CD4-positive, CD25-positive, alpha-beta regulatory T cell (primary cell): Measurements from ENCODE around the gene MRTFA. TPM values are rescaled to one million over a fixed set of nuclear protein-coding genes. Genes with fewer than 3 reads are reported as not detected.
"Not testable (repeated sequence)": the region's sequence is repeated elsewhere in the genome, so short reads cannot be mapped to it uniquely, and the experiment has no call there.

Source experiments
- ATAC-seq, 2 donors: fragments of 150-1000 bp; cut with Tn5 transposase; one replicate each; pipeline ENCODE4 v1.10.0; 2021; ENCODE audit warnings: low read depth in 2 of 2, moderate number of reproducible peaks in 2 of 2, moderate library complexity in 1 of 2
- DNase-seq, 3 donors: peaks; one replicate each; pipeline versions ENCODE4 v3.0.0 to v3.0.0-alpha.2; 2012 to 2022; ENCODE audit warnings: mixed read lengths in 1 of 3
- H3K27ac ChIP-seq: one replicate; pipeline ENCODE4 v1.7.0; 2013; ENCODE audit warnings: mild to moderate bottlenecking, low read length; ENCODE audit not compliant: insufficient read depth, poor library complexity, severe bottlenecking
- H3K27me3 ChIP-seq: one replicate; pipeline ENCODE4 v1.7.0; 2013; ENCODE audit warnings: low read length; ENCODE audit not compliant: control insufficient read depth, insufficient read depth
- H3K36me3 ChIP-seq: one replicate; pipeline ENCODE4 v1.7.0; 2013; ENCODE audit warnings: mild to moderate bottlenecking, low read length, moderate library complexity; ENCODE audit not compliant: control insufficient read depth, insufficient read depth
- H3K4me1 ChIP-seq: 2 replicates; pipeline ENCODE4 v1.7.0; 2013; ENCODE audit warnings: mild to moderate bottlenecking, low read length; ENCODE audit not compliant: insufficient read depth, control insufficient read depth, poor library complexity, severe bottlenecking
- H3K4me3 ChIP-seq: one replicate; pipeline ENCODE4 v1.7.0; 2013; ENCODE audit warnings: low read depth, mild to moderate bottlenecking, low read length, moderate library complexity
- H3K9me3 ChIP-seq, 2 experiments: 1 replicate in 1 of 2; 2 replicates in 1 of 2; pipeline ENCODE4 v1.7.0; 2013; ENCODE audit warnings: low read length in 2 of 2, mild to moderate bottlenecking in 1 of 2, moderate library complexity in 1 of 2; ENCODE audit not compliant: control insufficient read depth in 2 of 2
- H3K27ac Mint-ChIP-seq, 3 donors: one replicate each; pipeline ENCODE4 v1.8.0; 2020 to 2022; ENCODE audit warnings: mild to moderate bottlenecking in 3 of 3, mixed read lengths in 3 of 3, moderate library complexity in 2 of 3
- H3K27me3 Mint-ChIP-seq: one replicate; pipeline ENCODE4 v1.8.0; 2022; ENCODE audit warnings: mild to moderate bottlenecking, mixed read lengths
- H3K36me3 Mint-ChIP-seq: one replicate; pipeline ENCODE4 v1.8.0; 2020; ENCODE audit warnings: mixed read lengths
- H3K4me1 Mint-ChIP-seq, 4 donors: one replicate each; pipeline ENCODE4 v1.8.0; 2020 to 2022; ENCODE audit warnings: mixed read lengths in 4 of 4, mild to moderate bottlenecking in 1 of 4
- H3K4me3 Mint-ChIP-seq, 4 donors: one replicate each; pipeline ENCODE4 v1.8.0; 2020 to 2022; ENCODE audit warnings: mild to moderate bottlenecking in 4 of 4, mixed read lengths in 4 of 4, moderate library complexity in 3 of 4
- H3K9me3 Mint-ChIP-seq, 7 donors: one replicate each; pipeline ENCODE4 v1.8.0; 2020 to 2022; ENCODE audit warnings: mixed read lengths in 7 of 7, mild to moderate bottlenecking in 3 of 7, moderate library complexity in 2 of 7
- polyA plus RNA-seq, 4 donors: library from polyadenylated mRNA; unstranded; fragments of 300-500 nt; fragmentation: Illumina TruSeq; gene quantifications; one replicate each; pipeline ENCODE4 v1.2.3, GENCODE V29; 2021
- total RNA-seq: library from RNA; stranded (reverse); gene quantifications from one replicate; pipeline ENCODE4 v1.2.3, GENCODE V29; 2022

The MRTFA gene
- total and polyA plus RNA-seq, 5 donors from 2014 or later = 11.3 to 94.5 (median 16.4) TPM

DNA sequence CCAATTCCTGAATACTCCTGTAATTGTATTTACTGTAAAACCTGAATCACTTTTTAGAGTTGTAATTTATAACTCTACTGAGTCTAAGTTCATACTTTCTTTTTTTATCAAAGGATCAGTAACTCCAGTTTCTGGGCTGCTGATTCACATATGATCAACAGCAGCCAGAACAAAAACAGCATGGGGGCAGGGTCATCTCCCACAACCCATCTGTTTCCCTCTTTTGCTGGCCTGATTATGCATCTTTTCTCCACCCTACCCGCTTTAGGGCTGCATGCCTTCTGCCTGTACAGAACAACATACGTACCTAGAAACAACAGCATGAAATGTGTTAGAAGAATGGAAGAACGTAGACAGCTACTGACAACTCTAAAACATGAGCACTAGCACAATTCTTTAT, 76.0 kb downstream of the MRTFA start:
- Histone ChIP-seq H3K36me3 (no peaks in the 10 kb centered on the region), H3K4me3 (no peak overlapping the region), H3K4me1 (no peaks in the 10 kb centered on the region), H3K9me3 (no peaks in the 10 kb centered on the region), H3K27ac (no peak overlapping the region), H3K27me3 (no peaks in the 10 kb centered on the region)
- ATAC-seq (no peak), DNase-seq (no peak)
- H3K9me3 Mint-ChIP-seq = no peaks in the 10 kb centered on the region
- no peaks in the 10 kb centered on the region for H3K27me3 Mint-ChIP-seq
- H3K27ac Mint-ChIP-seq = no peak overlapping the region
- H3K4me1 Mint-ChIP-seq = peaks cover 19 to 25% (median 21%) of the 10 kb centered on the region in 4 donors
- H3K4me3 Mint-ChIP-seq = no peak overlapping the region
- H3K36me3 Mint-ChIP-seq = peaks cover 3% of the 10 kb centered on the region

DNA sequence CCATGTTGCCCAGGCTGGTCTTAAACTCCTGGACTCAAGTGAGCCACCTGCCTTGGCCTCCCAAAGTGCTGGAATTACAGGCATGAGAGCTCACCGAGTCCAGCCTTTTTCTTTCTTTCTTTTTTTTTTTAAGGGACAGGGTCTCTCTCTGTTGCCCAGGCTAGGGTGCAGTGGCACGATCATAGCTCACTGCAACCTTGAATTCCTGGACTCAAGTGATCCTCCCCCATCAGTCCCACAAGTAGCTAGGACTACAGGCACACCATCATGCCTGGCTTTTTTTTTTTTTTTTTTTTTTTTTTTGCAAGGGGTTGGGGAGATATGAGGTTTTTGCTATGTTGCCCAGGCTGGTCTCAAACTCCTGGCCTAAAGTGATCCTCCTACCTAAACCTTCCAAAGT, 78.5 kb downstream of the MRTFA start:
- Mint-ChIP-seq H3K36me3 (peaks cover 13% of the 10 kb centered on the region), H3K27ac (no peak overlapping the region), H3K4me1 (peaks cover 9 to 29% (median 25%) of the 10 kb centered on the region in 4 donors), H3K4me3 (no peak overlapping the region), H3K27me3 (no peaks in the 10 kb centered on the region), H3K9me3 (peaks cover 0 to 4% (median under 1%) of the 10 kb centered on the region in 7 donors)
- no peak for DNase-seq
- Histone ChIP-seq H3K9me3 (no peaks in the 10 kb centered on the region), H3K4me1 (no peaks in the 10 kb centered on the region), H3K36me3 (no peaks in the 10 kb centered on the region), H3K4me3 (no peak overlapping the region), H3K27ac (no peak overlapping the region), H3K27me3 (no peaks in the 10 kb centered on the region)
- ATAC-seq = no peak

DNA sequence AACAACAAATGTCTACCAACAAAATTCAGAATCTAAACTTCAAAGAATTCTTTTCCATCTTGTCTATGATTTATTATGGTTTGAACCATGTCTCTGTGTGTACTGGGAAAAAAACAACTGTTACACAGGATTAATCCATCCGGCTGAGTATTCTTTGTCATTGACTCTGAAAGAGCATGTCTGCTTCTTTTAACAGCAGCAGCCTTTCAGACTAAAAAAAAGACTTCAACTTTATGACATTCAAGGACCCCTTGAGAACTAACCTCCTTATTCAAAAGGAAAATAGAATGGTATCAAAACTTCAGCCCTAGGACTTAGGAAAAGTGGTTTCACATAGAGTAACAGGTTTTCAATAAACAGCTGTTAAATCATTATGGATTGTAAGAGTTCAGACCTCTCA, 79.9 kb downstream of the MRTFA start:
- Histone ChIP-seq H3K27me3 (no peaks in the 10 kb centered on the region), H3K4me1 (no peaks in the 10 kb centered on the region), H3K27ac (no peak overlapping the region), H3K36me3 (peaks cover 12% of the 10 kb centered on the region), H3K4me3 (no peak overlapping the region), H3K9me3 (peaks cover 0 to 8% of the 10 kb centered on the region in 2 experiments)
- Mint-ChIP-seq H3K27ac (peak overlapping the region in 1 of 3 donors; percentile 8), H3K4me1 (peaks cover 16 to 33% (median 26%) of the 10 kb centered on the region in 4 donors), H3K4me3 (no peak overlapping the region), H3K27me3 (no peaks in the 10 kb centered on the region), H3K36me3 (peaks cover 25% of the 10 kb centered on the region), H3K9me3 (peaks cover 0 to 14% (median 3%) of the 10 kb centered on the region in 7 donors)
- ATAC-seq (no peak), DNase-seq (no peak)

DNA sequence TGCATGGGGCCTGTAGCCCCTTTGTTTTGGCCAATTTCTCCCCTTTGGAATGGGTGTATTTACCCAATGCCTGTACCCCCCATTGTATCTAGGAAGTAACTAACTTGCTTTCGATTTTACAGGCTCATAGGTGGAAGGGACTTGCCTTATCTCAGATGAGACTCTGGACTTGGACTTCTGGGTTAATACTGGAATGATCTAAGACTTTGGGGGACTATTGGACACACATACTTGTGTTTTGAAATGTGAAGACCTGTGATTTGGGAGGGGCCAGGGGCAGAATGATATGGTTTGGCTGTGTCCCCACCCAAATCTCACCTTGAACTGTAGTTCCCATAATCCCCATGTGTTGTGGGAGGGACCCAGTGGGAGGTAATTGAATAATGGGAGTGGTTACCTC, 82.5 kb downstream of the MRTFA start:
- H3K27me3 ChIP-seq, ATAC-seq, H3K4me3 ChIP-seq, H3K4me3 Mint-ChIP-seq, H3K27ac ChIP-seq, H3K27ac Mint-ChIP-seq, DNase-seq, H3K27me3 Mint-ChIP-seq, H3K9me3 ChIP-seq, H3K4me1 ChIP-seq: not testable (repeated sequence)
- peaks cover 34% of the 10 kb centered on the region for H3K36me3 Mint-ChIP-seq
- H3K4me1 Mint-ChIP-seq = peaks cover 15 to 28% (median 18%) of the 10 kb centered on the region in 4 donors
- peaks cover 0 to 14% (median 3%) of the 10 kb centered on the region in 7 donors for H3K9me3 Mint-ChIP-seq
- H3K36me3 ChIP-seq = peaks cover 20% of the 10 kb centered on the region

DNA sequence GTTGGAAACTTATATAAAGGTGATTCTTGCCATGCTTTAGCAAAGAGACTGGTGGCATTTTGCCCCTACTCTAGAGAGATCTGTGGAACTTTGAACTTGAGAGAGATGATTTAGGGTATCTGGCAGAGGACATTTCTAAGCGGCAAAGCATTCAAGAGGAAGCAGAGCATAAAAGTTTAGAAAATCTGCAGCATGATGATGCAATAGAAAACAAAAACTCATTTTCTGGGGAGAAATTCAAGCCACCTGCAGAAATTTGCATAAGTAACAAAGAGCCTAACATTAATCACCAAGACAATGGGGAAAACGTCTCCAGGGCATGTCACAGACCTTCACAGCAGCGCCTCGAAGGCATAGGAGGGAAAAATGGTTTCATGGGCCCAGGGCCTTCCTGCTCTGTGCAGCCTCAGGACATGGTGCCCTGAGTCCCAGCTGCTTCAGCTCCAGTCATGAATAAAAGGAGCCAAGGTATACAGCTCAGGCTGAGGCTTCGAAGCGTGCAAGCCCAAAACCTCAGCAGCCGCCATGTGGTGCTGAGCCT, 83.4 kb downstream of the MRTFA start:
- Mint-ChIP-seq H3K9me3 (peaks cover 0 to 14% (median 3%) of the 10 kb centered on the region in 7 donors), H3K27ac (no peak overlapping the region), H3K4me1 (peaks cover 15 to 28% (median 18%) of the 10 kb centered on the region in 4 donors), H3K36me3 (peaks cover 36% of the 10 kb centered on the region), H3K4me3 (no peak overlapping the region), H3K27me3 (no peaks in the 10 kb centered on the region)
- ATAC-seq (no peak), DNase-seq (no peak)
- no peaks in the 10 kb centered on the region for H3K4me1 ChIP-seq
- no peak overlapping the region for H3K4me3 ChIP-seq
- H3K27me3 ChIP-seq = no peaks in the 10 kb centered on the region
- peaks cover 22% of the 10 kb centered on the region for H3K36me3 ChIP-seq
- no peak overlapping the region for H3K27ac ChIP-seq
- H3K9me3 ChIP-seq = peaks cover 0 to 8% of the 10 kb centered on the region in 2 experiments

DNA sequence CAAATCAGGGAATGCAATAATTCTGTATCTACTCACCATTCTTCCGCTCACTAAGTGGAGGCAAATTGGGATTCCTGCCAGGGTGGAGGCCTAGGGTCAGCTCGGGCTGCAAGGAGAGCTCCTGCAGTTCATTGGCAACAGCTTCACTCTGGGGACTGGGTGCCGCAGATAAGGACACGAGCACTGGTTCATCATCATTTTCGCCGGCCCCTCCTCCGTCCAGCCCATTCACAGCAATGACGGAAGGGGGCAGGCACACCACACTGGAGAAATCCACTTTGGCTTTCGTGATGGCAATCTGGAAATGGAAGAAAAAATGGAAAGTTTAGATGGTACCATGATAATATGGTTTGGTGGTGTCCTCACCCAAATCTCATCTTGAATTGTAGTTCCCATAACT, 84.4 kb downstream of the MRTFA start:
- no peak overlapping the region for H3K4me3 ChIP-seq
- no peaks in the 10 kb centered on the region for H3K4me1 ChIP-seq
- H3K27me3 ChIP-seq = no peaks in the 10 kb centered on the region
- Mint-ChIP-seq H3K4me1 (peaks cover 13 to 27% (median 17%) of the 10 kb centered on the region in 4 donors), H3K9me3 (peaks cover 0 to 14% (median 3%) of the 10 kb centered on the region in 7 donors), H3K27ac (peak overlapping the region in 2 of 3 donors; percentile 18 to 76), H3K27me3 (no peaks in the 10 kb centered on the region), H3K4me3 (no peak overlapping the region), H3K36me3 (peaks cover 43% of the 10 kb centered on the region)
- ATAC-seq (no peak), DNase-seq (no peak)
- no peak overlapping the region for H3K27ac ChIP-seq
- H3K9me3 ChIP-seq = peaks cover 0 to 8% of the 10 kb centered on the region in 2 experiments
- peaks cover 22% of the 10 kb centered on the region for H3K36me3 ChIP-seq

DNA sequence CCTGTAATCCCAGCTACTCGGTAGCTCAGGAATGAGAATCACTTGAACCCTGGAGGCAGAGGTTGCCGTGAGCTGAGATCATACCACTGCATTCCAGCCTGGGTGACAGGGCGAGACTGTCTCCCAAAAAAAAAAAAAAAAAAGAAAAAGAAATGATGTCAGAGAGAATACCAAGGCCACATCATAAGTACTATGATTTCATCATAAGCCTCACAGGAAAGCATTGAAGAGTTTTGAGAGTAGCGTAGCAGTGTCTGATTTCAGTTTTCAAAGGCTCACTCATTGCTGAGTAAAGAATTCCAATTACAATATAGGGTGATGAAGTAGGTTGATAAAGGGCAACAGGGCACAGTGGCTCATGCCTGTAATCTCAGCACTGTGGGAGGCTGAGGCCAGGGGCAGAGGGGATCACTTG, 88.8 kb downstream of the MRTFA start:
- DNase-seq (no peak), ATAC-seq (no peak)
- Histone ChIP-seq H3K9me3 (peaks cover 0 to 6% of the 10 kb centered on the region in 2 experiments), H3K27me3 (no peaks in the 10 kb centered on the region), H3K27ac (no peak overlapping the region), H3K4me1 (no peaks in the 10 kb centered on the region), H3K4me3 (no peak overlapping the region), H3K36me3 (peaks cover 27% of the 10 kb centered on the region)
- no peaks in the 10 kb centered on the region for H3K27me3 Mint-ChIP-seq
- H3K9me3 Mint-ChIP-seq = peaks cover 0 to 7% (median 0%) of the 10 kb centered on the region in 7 donors
- peaks cover 40% of the 10 kb centered on the region for H3K36me3 Mint-ChIP-seq
- no peak overlapping the region for H3K4me3 Mint-ChIP-seq
- H3K4me1 Mint-ChIP-seq = peaks cover 9 to 21% (median 16%) of the 10 kb centered on the region in 4 donors
- H3K27ac Mint-ChIP-seq = no peak overlapping the region

DNA sequence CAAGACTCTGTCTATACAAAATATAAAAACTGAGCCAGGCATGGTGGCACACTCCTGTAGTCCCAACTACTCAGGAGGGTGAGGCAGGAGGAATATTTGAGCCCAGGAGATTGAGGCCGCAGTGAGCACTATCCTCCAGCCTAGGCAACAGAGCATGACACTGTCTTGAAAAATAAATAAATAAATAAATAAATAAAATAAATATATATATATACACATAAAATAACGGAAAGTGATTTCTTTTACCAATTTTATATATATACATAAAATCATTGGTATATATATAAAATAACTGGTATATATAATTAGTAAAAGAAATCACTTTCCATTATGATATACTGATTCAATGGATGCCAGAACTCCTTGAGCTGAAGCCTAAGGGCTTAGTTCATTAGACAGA, 91.8 kb downstream of the MRTFA start:
- Mint-ChIP-seq H3K27ac (no peak overlapping the region), H3K27me3 (no peaks in the 10 kb centered on the region), H3K4me1 (peaks cover 6 to 40% (median 30%) of the 10 kb centered on the region in 4 donors), H3K9me3 (peaks cover 0 to 2% (median 0%) of the 10 kb centered on the region in 7 donors), H3K36me3 (peaks cover 24% of the 10 kb centered on the region), H3K4me3 (no peak overlapping the region)
- Histone ChIP-seq H3K4me1 (no peaks in the 10 kb centered on the region), H3K27me3 (no peaks in the 10 kb centered on the region), H3K36me3 (peaks cover 9% of the 10 kb centered on the region), H3K9me3 (no peaks in the 10 kb centered on the region), H3K27ac (no peak overlapping the region), H3K4me3 (no peak overlapping the region)
- no peak for ATAC-seq
- DNase-seq = no peak
